Measurements from ENCODE around the gene TIMP4. TPM values are rescaled to one million over a fixed set of nuclear protein-coding genes. Genes with fewer than 3 reads are reported as not detected.

TIMP4 gene
- total RNA-seq (ENCODE audit: low replicate concordance), result 0.68 and 3.4 TPM in 2 replicates

GRCh38 chr3:12158387-12159226 lies at the start of gene TIMP4:
TSS of gene TIMP4 (minus strand) at chr3:12158912. CDS start at chr3:12158840, 72 bp downstream.

Other genes with a start within 250 kb of the TIMP4 start
- 0.08 and 0.12 TPM in 2 replicates for gene SYN2, start 154.5 kb downstream of the TIMP4 start, total RNA-seq (ENCODE audit: low replicate concordance)
- gene PPARG, start 130.2 kb upstream of the TIMP4 start, total RNA-seq (ENCODE audit: low replicate concordance), result 3.3 and 27.5 TPM in 2 replicates

Data from smooth muscle cell of the coronary artery (primary cell).